NCI-H1694 treated with DMSO at 0.1 percent for 48 hours (cell line): Measurements from ENCODE around the gene APC2.

Experiments used
- DNase-seq: peaks from one replicate; lab custom pipeline; 2025; lab: John Stamatoyannopoulos, UW

The APC2 gene

GRCh38 chr19:1449467-1450442 lies at the start of gene APC2:
APC2 (plus strand) TSS chr19:1450121; CDS start chr19:1453002, 2,881 bp downstream.
- DNase-seq, result peak; percentile 34

- peak; percentile 54 for DNase-seq
Measured at GRCh38 chr19:1400281-1401137, 49.4 kb upstream of the APC2 start.

- peak; percentile 9 for DNase-seq
Measured at GRCh38 chr19:1401138-1401888, 48.6 kb upstream of the APC2 start, which contains the start of gene GAMT. GAMT (minus strand) TSS chr19:1401542; CDS start chr19:1401476, 66 bp downstream.

- DNase-seq, result no peak
Measured at GRCh38 chr19:1401889-1402217, 48.1 kb upstream of the APC2 start.

- no peak for DNase-seq
Measured at GRCh38 chr19:1402411-1403070, 47.4 kb upstream of the APC2 start.

GRCh38 chr19:1406774-1407527 lies 43.0 kb upstream of the APC2 start:
- DNase-seq, result peak; percentile 87

- no peak for DNase-seq
Measured at GRCh38 chr19:1407528-1408299, 42.2 kb upstream of the APC2 start, which contains the start of gene DAZAP1. DAZAP1 (plus strand) TSS chr19:1407586; CDS start chr19:1407774, 188 bp downstream.

- no peak for DNase-seq
Measured at GRCh38 chr19:1408300-1409203, 41.4 kb upstream of the APC2 start.

- no peak for DNase-seq
Measured at GRCh38 chr19:1409204-1410005, 40.5 kb upstream of the APC2 start.

- DNase-seq, result no peak
Measured at GRCh38 chr19:1410136-1410786, 39.7 kb upstream of the APC2 start.

- DNase-seq, result no peak
Measured at GRCh38 chr19:1410789-1411188, 39.1 kb upstream of the APC2 start.

- DNase-seq, result peak; percentile 39
Measured at GRCh38 chr19:1411255-1412191, 38.4 kb upstream of the APC2 start.

- DNase-seq, result no peak
Measured at GRCh38 chr19:1412323-1412923, 37.5 kb upstream of the APC2 start.

GRCh38 chr19:1412995-1413800 lies 36.7 kb upstream of the APC2 start:
- DNase-seq, result no peak
